Right lobe of liver (tissue), 4 donors: ENCODE results near the gene DAB2.

Experiments
- POLR2A ChIP-seq: fragments of 450-650 bp; IDR thresholded peaks from one replicate; pipeline ENCODE4 v1.6.1; 2017; ENCODE audit warnings: antibody characterized with exemption, mild to moderate bottlenecking
- TF ChIP-seq, protein P1 (sequence below), 4 donors: fragments of 200-600 bp in 3 of 4; fragments of 450-650 bp in 1 of 4; IDR thresholded peaks; one replicate each; pipeline versions ENCODE4 v1.5.1 to v1.8.0; 2016 to 2022; ENCODE audit warnings: antibody characterized with exemption in 4 of 4, mild to moderate bottlenecking in 2 of 4
- donor health status: DM: no; HTN: no; CAD: no.
- donor health status: DM: no; HTN: no; CAD: no.
- donor health status: DM: no; HTN: yes; CAD: no.

DNA sequence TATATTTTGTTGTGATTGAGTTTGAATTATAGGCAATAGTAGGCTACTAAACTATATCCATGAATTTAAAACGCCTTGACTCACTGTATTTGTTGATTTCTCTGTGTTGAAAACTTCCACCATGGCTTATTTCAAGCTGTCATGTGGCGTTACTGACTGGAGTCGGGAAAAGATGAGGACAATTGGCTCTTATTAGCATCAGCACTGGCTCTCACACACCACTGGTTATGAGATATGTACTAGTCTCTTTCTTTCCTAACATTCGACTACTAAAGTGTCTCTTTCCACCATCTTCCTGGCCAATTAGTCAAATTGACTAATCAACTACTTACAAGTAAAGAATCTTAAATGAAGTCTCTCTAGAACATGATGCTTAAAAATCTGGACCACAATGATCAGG lies 9.1 kb upstream of the DAB2 start:
- no peak for TF ChIP-seq POLR2A
- TF ChIP-seq, protein P1, sequence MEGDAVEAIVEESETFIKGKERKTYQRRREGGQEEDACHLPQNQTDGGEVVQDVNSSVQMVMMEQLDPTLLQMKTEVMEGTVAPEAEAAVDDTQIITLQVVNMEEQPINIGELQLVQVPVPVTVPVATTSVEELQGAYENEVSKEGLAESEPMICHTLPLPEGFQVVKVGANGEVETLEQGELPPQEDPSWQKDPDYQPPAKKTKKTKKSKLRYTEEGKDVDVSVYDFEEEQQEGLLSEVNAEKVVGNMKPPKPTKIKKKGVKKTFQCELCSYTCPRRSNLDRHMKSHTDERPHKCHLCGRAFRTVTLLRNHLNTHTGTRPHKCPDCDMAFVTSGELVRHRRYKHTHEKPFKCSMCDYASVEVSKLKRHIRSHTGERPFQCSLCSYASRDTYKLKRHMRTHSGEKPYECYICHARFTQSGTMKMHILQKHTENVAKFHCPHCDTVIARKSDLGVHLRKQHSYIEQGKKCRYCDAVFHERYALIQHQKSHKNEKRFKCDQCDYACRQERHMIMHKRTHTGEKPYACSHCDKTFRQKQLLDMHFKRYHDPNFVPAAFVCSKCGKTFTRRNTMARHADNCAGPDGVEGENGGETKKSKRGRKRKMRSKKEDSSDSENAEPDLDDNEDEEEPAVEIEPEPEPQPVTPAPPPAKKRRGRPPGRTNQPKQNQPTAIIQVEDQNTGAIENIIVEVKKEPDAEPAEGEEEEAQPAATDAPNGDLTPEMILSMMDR (IDR thresholded peaks at IDR 0.05), result no peak
